ENCODE data around the gene DYRK1A. TPM values are rescaled to one million over a fixed set of nuclear protein-coding genes. Genes with fewer than 3 reads are reported as not detected.

DYRK1A gene
- polyA plus RNA-seq, 1 donor (not counting 4 experiments of a cell fraction or from before 2014, with no cell fraction given), result 25.3 TPM

DNA sequence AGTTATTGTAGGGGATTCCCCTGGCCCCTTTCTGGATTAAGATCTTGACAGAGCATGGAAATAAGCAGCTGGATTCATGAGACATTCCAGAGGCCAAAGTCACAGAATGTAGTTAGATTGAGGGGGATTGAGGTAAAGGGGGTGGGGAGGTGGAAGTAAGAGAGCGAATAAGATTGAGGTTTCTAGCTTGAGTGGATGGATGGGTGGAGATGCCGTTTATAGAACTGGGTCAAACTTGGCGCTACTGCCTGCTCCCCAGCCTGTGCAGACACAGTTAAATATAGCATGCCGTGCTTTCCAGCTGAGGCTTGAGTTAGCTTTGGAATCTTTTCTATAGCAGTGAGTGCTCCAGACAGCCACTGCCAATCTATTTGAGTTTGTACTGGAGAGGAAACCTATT, 85.7 kb downstream of the DYRK1A start:
- Histone ChIP-seq H3K9ac (ENCODE audit: control insufficient read depth, extremely low read depth, insufficient read depth, low read length) (no peak overlapping the region), H4K20me1 (ENCODE audit: control insufficient read depth, extremely low read depth, insufficient read depth, low read length) (peaks cover 12% of the 10 kb centered on the region), H3K9me3 (ENCODE audit: control insufficient read depth, low read depth, low read length) (no peaks in the 10 kb centered on the region), H3K27ac (ENCODE audit: control insufficient read depth, insufficient read depth, low read length) (peak overlapping the region; percentile 27), H3K4me1 (ENCODE audit: control insufficient read depth, extremely low read depth, insufficient read depth, low read length) (peaks cover 42% of the 10 kb centered on the region), H2AFZ (ENCODE audit: control insufficient read depth, low read length) (no peak overlapping the region), H3K36me3 (ENCODE audit: control insufficient read depth in 2 of 2, extremely low read depth in 1 of 2, insufficient read depth in 2 of 2, low read length in 2 of 2) (no peaks in the 10 kb centered on the region), H3K79me2 (ENCODE audit: control insufficient read depth, insufficient read depth, low read length) (peaks cover 79% of the 10 kb centered on the region), H3K4me2 (ENCODE audit: control insufficient read depth, extremely low read depth, insufficient read depth, low read depth, low read length) (peak overlapping the region; percentile 38), H3K27me3 (ENCODE audit: control insufficient read depth, extremely low read depth, insufficient read depth, low read length) (no peaks in the 10 kb centered on the region), H3K9me1 (ENCODE audit: control insufficient read depth, extremely low read depth, insufficient read depth, low read length) (peaks cover 6% of the 10 kb centered on the region), H3K4me3 (ENCODE audit: control insufficient read depth in 2 of 3, extremely low read depth in 1 of 3, insufficient read depth in 2 of 3, low read depth in 1 of 3, low read length in 3 of 3) (no peak overlapping the region)
- peak; percentile 75 for FAIRE-seq
- dilution Hi-C loops (cut with MboI; ENCODE audit: extremely low pct_ligation_motif_present, low sequenced_read_pairs), result no loop called here
- TF ChIP-seq EZH2 (IDR thresholded peaks at IDR 0.05; ENCODE audit: low read length), result no peak
- TF ChIP-seq, protein P1, sequence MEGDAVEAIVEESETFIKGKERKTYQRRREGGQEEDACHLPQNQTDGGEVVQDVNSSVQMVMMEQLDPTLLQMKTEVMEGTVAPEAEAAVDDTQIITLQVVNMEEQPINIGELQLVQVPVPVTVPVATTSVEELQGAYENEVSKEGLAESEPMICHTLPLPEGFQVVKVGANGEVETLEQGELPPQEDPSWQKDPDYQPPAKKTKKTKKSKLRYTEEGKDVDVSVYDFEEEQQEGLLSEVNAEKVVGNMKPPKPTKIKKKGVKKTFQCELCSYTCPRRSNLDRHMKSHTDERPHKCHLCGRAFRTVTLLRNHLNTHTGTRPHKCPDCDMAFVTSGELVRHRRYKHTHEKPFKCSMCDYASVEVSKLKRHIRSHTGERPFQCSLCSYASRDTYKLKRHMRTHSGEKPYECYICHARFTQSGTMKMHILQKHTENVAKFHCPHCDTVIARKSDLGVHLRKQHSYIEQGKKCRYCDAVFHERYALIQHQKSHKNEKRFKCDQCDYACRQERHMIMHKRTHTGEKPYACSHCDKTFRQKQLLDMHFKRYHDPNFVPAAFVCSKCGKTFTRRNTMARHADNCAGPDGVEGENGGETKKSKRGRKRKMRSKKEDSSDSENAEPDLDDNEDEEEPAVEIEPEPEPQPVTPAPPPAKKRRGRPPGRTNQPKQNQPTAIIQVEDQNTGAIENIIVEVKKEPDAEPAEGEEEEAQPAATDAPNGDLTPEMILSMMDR (optimal IDR thresholded peaks at IDR 0.05 in 1 of 3, IDR thresholded peaks at IDR 0.05 in 1 of 3, conservative IDR thresholded peaks at IDR 0.05 in 1 of 3; ENCODE audit: extremely low read depth in 1 of 3, insufficient read depth in 2 of 3, low read length in 3 of 3), result no peak
- DNase-seq (ENCODE audit: low read depth, low spot score), result no peak

DNA sequence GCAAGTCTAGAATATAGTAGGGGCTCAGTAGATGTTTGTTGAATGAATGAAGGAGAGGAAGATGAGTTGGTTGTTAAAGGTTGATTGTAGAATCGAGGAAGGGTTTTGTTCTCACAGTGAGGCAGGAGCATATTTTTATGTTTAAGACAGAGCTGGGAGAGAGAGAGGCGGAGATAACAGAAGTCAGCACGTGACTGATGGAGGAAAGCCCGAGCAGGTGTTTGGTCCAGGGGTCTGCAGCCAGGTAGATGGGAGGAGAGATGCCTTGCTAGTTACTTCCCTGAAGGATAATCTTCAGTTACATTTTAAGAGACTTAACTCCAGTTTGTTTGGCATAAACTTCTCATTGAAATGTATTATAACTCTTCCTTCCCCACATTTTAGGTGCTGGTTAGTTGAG, 86.8 kb downstream of the DYRK1A start:
- FAIRE-seq (no peak), DNase-seq (ENCODE audit: low read depth, low spot score) (no peak)
- TF ChIP-seq EZH2 (IDR thresholded peaks at IDR 0.05; ENCODE audit: low read length), result no peak
- TF ChIP-seq, protein P1 (optimal IDR thresholded peaks at IDR 0.05 in 1 of 3, IDR thresholded peaks at IDR 0.05 in 1 of 3, conservative IDR thresholded peaks at IDR 0.05 in 1 of 3; ENCODE audit: extremely low read depth in 1 of 3, insufficient read depth in 2 of 3, low read length in 3 of 3), result no peak
- Histone ChIP-seq H3K79me2 (ENCODE audit: control insufficient read depth, insufficient read depth, low read length) (peaks cover 77% of the 10 kb centered on the region), H3K9me1 (ENCODE audit: control insufficient read depth, extremely low read depth, insufficient read depth, low read length) (peaks cover 6% of the 10 kb centered on the region), H3K27me3 (ENCODE audit: control insufficient read depth, extremely low read depth, insufficient read depth, low read length) (no peaks in the 10 kb centered on the region), H3K27ac (ENCODE audit: control insufficient read depth, insufficient read depth, low read length) (no peak overlapping the region), H3K9ac (ENCODE audit: control insufficient read depth, extremely low read depth, insufficient read depth, low read length) (no peak overlapping the region), H3K4me2 (ENCODE audit: control insufficient read depth, extremely low read depth, insufficient read depth, low read depth, low read length) (no peak overlapping the region), H4K20me1 (ENCODE audit: control insufficient read depth, extremely low read depth, insufficient read depth, low read length) (peaks cover 12% of the 10 kb centered on the region), H2AFZ (ENCODE audit: control insufficient read depth, low read length) (no peak overlapping the region), H3K4me1 (ENCODE audit: control insufficient read depth, extremely low read depth, insufficient read depth, low read length) (peaks cover 42% of the 10 kb centered on the region), H3K4me3 (ENCODE audit: control insufficient read depth in 2 of 3, extremely low read depth in 1 of 3, insufficient read depth in 2 of 3, low read depth in 1 of 3, low read length in 3 of 3) (no peak overlapping the region), H3K36me3 (ENCODE audit: control insufficient read depth in 2 of 2, extremely low read depth in 1 of 2, insufficient read depth in 2 of 2, low read length in 2 of 2) (no peaks in the 10 kb centered on the region), H3K9me3 (ENCODE audit: control insufficient read depth, low read depth, low read length) (no peaks in the 10 kb centered on the region)
- dilution Hi-C loops (cut with MboI; ENCODE audit: extremely low pct_ligation_motif_present, low sequenced_read_pairs), result no loop called here
